Skeletal muscle cell (primary cell): Measurements from ENCODE around the gene ADARB1.

ENCODE experiments used
- DNase-seq: peaks from one replicate; pipeline ENCODE4 v3.0.0-alpha.2; 2010; ENCODE audit warnings: low read depth
- H3K4me3 ChIP-seq: 2 replicates; pipeline ENCODE4 v1.5.1; 2011; ENCODE audit warnings: low read depth, mild to moderate bottlenecking, control low read depth, low read length, moderate library complexity

The ADARB1 gene

GRCh38 chr21:45263534-45263933 is 189.2 kb downstream of the ADARB1 start:
- DNase-seq = no peak
- no peak overlapping the region for H3K4me3 ChIP-seq

DNA sequence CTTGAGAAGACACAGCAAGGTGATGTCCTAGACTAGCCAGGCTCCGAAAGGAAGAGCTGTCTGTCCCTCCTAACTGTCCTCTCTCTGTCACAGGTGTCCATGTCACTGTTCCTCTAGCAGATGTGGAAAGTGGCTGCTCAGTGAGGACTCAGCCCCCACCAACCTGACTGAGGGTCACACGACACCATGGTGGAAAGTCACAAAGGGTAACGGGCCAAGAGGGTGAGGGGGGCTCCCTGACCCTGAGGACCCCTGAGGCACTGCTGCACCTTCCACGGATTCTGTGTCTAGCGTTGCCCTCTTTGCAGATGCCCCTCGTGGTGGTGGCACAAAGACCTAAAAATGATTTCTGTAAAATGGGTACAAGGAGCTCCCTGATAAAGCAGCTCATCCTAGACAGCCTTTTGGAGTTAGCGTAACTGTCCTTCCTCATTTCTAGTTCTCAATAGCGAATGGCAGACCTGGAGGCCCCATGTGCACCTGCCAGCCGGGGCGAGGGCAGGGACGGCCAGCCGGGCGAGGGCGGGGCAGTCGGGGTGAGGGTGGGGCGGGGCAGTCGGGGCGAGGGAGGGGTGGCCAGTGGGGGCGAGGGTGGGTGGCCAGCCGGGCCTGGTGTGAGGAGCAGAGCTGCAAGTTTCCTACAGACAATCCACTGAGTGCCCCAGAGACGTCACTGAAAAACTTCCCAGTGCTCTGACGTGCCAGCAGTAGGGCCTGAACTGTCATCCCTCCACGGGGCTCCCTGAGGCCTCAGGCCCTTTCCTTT is 189.9 kb downstream of the ADARB1 start:
- no peak for DNase-seq
- H3K4me3 ChIP-seq = no peak overlapping the region

GRCh38 chr21:45264912-45265515 is 190.6 kb downstream of the ADARB1 start:
- no peak overlapping the region for H3K4me3 ChIP-seq
- DNase-seq = no peak

GRCh38 chr21:45265721-45266517 is 191.5 kb downstream of the ADARB1 start:
- no peak overlapping the region for H3K4me3 ChIP-seq
- DNase-seq = no peak

- no peak for DNase-seq
- H3K4me3 ChIP-seq = no peak overlapping the region
Measured at GRCh38 chr21:45266518-45267389, 192.4 kb downstream of the ADARB1 start.

DNA sequence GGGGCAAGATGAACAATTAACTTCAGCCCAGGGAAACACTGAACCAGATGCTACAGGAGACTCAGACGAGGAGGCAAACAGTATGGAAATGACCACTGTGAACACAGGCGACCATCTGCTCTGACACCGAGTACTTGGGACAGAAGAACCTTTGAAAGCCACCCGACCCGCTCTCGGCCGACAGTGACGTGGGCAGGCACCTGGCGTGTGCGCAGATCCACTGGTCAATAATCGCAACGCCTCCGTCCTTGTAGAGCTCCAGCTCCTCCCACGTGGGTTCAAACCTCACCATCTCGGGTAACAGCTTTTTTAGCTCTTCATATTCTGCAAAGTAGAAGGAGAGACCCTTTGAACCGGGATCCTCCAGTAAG is 193.0 kb downstream of the ADARB1 start:
- DNase-seq = no peak
- no peak overlapping the region for H3K4me3 ChIP-seq

- no peak for DNase-seq
Measured at GRCh38 chr21:45269861-45270260, 195.5 kb downstream of the ADARB1 start.

DNA sequence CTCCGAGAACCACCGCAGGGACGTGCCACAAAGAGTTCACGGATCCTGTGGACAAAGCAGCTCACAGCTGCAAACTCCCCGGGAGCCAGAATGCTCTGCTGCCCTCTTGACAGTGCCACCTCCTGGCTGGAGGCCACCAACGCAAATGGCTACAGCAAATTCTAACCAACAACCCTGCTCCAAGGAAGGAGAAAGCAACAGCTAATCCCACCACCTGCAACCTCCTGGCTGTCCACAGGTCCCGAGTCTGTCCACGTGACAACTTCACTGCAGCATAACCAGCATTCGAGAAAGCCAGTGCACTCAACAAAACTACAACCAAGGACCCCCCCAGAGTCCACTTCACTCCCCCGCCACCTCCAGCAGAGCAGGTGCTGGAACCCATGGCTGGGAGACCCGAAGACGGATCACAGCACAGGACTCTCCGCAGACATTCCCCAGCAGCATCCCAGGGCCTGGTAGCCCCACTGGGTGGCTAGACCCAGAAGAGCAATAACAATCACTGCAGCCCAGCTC is 196.0 kb downstream of the ADARB1 start:
- no peak for DNase-seq

More at GRCh38 chr21:45269861-45270260, 195.5 kb downstream of the ADARB1 start:
- H3K4me3 ChIP-seq = no peak overlapping the region

More for the DNA sequence above, 196.0 kb downstream of the ADARB1 start:
- H3K4me3 ChIP-seq = no peak overlapping the region
